T follicular helper cell (primary cell): ENCODE measurements around the gene CUX1.
"Not testable (repeated sequence)": the region's sequence is repeated elsewhere in the genome, so short reads cannot be mapped to it uniquely, and the experiment has no call there.

Experiments
- DNase-seq: peaks from one replicate; pipeline ENCODE4 v3.0.0-alpha.2; 2020; ENCODE audit warnings: low read depth

Gene CUX1

GRCh38 chr7:102287111-102287980 is 469.9 kb downstream of the CUX1 start:
- no peak for DNase-seq

- no peak for DNase-seq
Measured at GRCh38 chr7:102287981-102288278, 470.5 kb downstream of the CUX1 start.

GRCh38 chr7:102288285-102288930 is 471.0 kb downstream of the CUX1 start:
- no peak for DNase-seq

- DNase-seq, result no peak
Measured at GRCh38 chr7:102289057-102289456, 471.6 kb downstream of the CUX1 start.

GRCh38 chr7:102291056-102291915 is 473.9 kb downstream of the CUX1 start:
- DNase-seq, result no peak

- no peak for DNase-seq
Measured at GRCh38 chr7:102291916-102292267, 474.5 kb downstream of the CUX1 start.

GRCh38 chr7:102292813-102293798 is 475.7 kb downstream of the CUX1 start:
- no peak for DNase-seq

GRCh38 chr7:102294589-102294988 is 477.2 kb downstream of the CUX1 start:
- DNase-seq, result no peak

GRCh38 chr7:102295346-102296178 is 478.1 kb downstream of the CUX1 start:
- no peak for DNase-seq

- no peak for DNase-seq
Measured at GRCh38 chr7:102296179-102296438, 478.7 kb downstream of the CUX1 start.

- DNase-seq, result no peak
Measured at GRCh38 chr7:102296514-102296913, 479.1 kb downstream of the CUX1 start.

- no peak for DNase-seq
Measured at GRCh38 chr7:102297487-102298218, 480.2 kb downstream of the CUX1 start.

- no peak for DNase-seq
Measured at GRCh38 chr7:102300643-102301221, 483.3 kb downstream of the CUX1 start.

GRCh38 chr7:102301367-102301766 is 483.9 kb downstream of the CUX1 start:
- DNase-seq, result not testable (repeated sequence)

GRCh38 chr7:102302025-102302424 is 484.6 kb downstream of the CUX1 start:
- DNase-seq, result no peak

GRCh38 chr7:102303669-102304422 is 486.4 kb downstream of the CUX1 start:
- no peak for DNase-seq

- no peak for DNase-seq
Measured at GRCh38 chr7:102304668-102305067, 487.2 kb downstream of the CUX1 start.

- DNase-seq, result no peak
Measured at GRCh38 chr7:102305414-102306268, 488.2 kb downstream of the CUX1 start.
